ENCODE results near the gene ZNF785. TPM values are rescaled to one million over a fixed set of nuclear protein-coding genes. Genes with fewer than 3 reads are reported as not detected.

Gene ZNF785
- total and polyA plus RNA-seq, 8 donors: 6.3 to 12.1 (median 8.1) TPM

GRCh38 chr16:30570636-30571444 is 14.7 kb downstream of the ZNF785 start:
- intact Hi-C loops (cut with DNase I): no loop called here
- Histone ChIP-seq H3K27ac (peak overlapping the region; percentile 85 to 98 (median 96)), H3K4me3 (peak overlapping the region; percentile 53 to 86 (median 80)), H3K27me3 (no peaks in the 10 kb centered on the region), H3K36me3 (no peaks in the 10 kb centered on the region), H3K9me3 (no peaks in the 10 kb centered on the region), H3K4me1 (peaks cover 0 to 12% (median 11%) of the 10 kb centered on the region in 3 donors)
- TF ChIP-seq CTCF (IDR thresholded peaks at IDR 0.05): no peak
- peak; percentile 7 to 17 (median 15) for ATAC-seq
- peak in 4 of 6 donors; percentile 43 to 69 (median 56) for DNase-seq
- FAIRE-seq: no peak
- WGBS, 2 donors: 8 to 12% methylated on average over 22 of the region's 22 CpGs

GRCh38 chr16:30569746-30570635 is 15.5 kb downstream of the ZNF785 start:
- ATAC-seq (no peak), FAIRE-seq (no peak), DNase-seq (peak in 2 of 6 donors; percentile 38 to 67)
- WGBS, 2 donors: 88 to 90% methylated on average over 44 of the region's 44 CpGs
- no peak overlapping the region for H3K4me3 ChIP-seq
- no peaks in the 10 kb centered on the region for H3K36me3 ChIP-seq
- H3K27me3 ChIP-seq: no peaks in the 10 kb centered on the region
- no peaks in the 10 kb centered on the region for H3K9me3 ChIP-seq
- TF ChIP-seq CTCF (IDR thresholded peaks at IDR 0.05): no peak
- intact Hi-C loops (cut with DNase I): no loop called here
- H3K27ac ChIP-seq: peak overlapping the region in 3 of 4 donors; percentile 95 to 98 (median 98)
- H3K4me1 ChIP-seq: peaks cover 0 to 12% (median 11%) of the 10 kb centered on the region in 3 donors

GRCh38 chr16:30569281-30569680 is 16.2 kb downstream of the ZNF785 start:
- no peaks in the 10 kb centered on the region for H3K36me3 ChIP-seq
- TF ChIP-seq CTCF (IDR thresholded peaks at IDR 0.05): no peak
- DNase-seq: no peak
- no peaks in the 10 kb centered on the region for H3K27me3 ChIP-seq
- H3K27ac ChIP-seq: no peak overlapping the region
- ATAC-seq: no peak
- peaks cover 0 to 12% (median 11%) of the 10 kb centered on the region in 3 donors for H3K4me1 ChIP-seq
- no peaks in the 10 kb centered on the region for H3K9me3 ChIP-seq
- H3K4me3 ChIP-seq: no peak overlapping the region
- 95% methylated on average over 3 of the region's 3 CpGs for WGBS, 2 donors
- intact Hi-C loops (cut with DNase I): no loop called here
- no peak for FAIRE-seq

GRCh38 chr16:30567991-30568638 is 17.4 kb downstream of the ZNF785 start:
- H3K36me3 ChIP-seq: no peaks in the 10 kb centered on the region
- intact Hi-C loops (cut with DNase I): no loop called here
- H3K27me3 ChIP-seq: no peaks in the 10 kb centered on the region
- ATAC-seq: no peak
- H3K4me3 ChIP-seq: no peak overlapping the region
- no peak for TF ChIP-seq CTCF (IDR thresholded peaks at IDR 0.05)
- peak overlapping the region in 2 of 4 donors; percentile 33 to 47 for H3K27ac ChIP-seq
- H3K9me3 ChIP-seq: no peaks in the 10 kb centered on the region
- WGBS, 2 donors: 62 to 66% methylated on average over 6 of the region's 6 CpGs
- DNase-seq: no peak
- FAIRE-seq: no peak
- peaks cover 0 to 12% (median 11%) of the 10 kb centered on the region in 3 donors for H3K4me1 ChIP-seq

All from pancreas (tissue), 10 donors.